CD4-positive, alpha-beta T cell (primary cell): ENCODE measurements around the gene LITAF. TPM values are rescaled to one million over a fixed set of nuclear protein-coding genes. Genes with fewer than 3 reads are reported as not detected.
A peak's percentile ranks its signal among the peaks of the same experiment; 100 is the strongest.

ENCODE experiments used
- ATAC-seq: fragments of 200-7000 bp; cut with Tn5 transposase; one replicate; pipeline ENCODE4 v1.10.0; 2022; ENCODE audit warnings: mild to moderate bottlenecking; ENCODE audit not compliant: poor library complexity
- CTCF ChIA-PET: fragments of 350-600 bp; sonication (Branson Sonifier 250); formaldehyde crosslinking; loops from one replicate; lab custom pipeline; 2021; ENCODE audit warnings: antibody characterized with exemption, inconsistent platforms; lab: Charles Lee
- POLR2A ChIA-PET: fragments of 350-600 bp; sonication (Branson Sonifier 250); formaldehyde crosslinking; loops from one replicate; lab custom pipeline; 2021; ENCODE audit warnings: antibody characterized with exemption, inconsistent platforms; lab: Charles Lee
- DNase-seq, 14 experiments: peaks; one replicate each; pipeline ENCODE4 v3.0.0-alpha.2; 2013 to 2020; ENCODE audit warnings: mixed read lengths in 2 of 14
- H3K27ac ChIP-seq, 2 donors: one replicate each; pipeline versions ENCODE4 v1.5.1 to v1.7.0; 2013; ENCODE audit warnings: low read length in 2 of 2, low read depth in 1 of 2, mild to moderate bottlenecking in 1 of 2
- H3K27me3 ChIP-seq, 2 experiments: 1 replicate in 1 of 2; 2 replicates in 1 of 2; pipeline versions ENCODE4 v1.6.1 to v1.7.0; 2013; ENCODE audit warnings: low read length in 2 of 2, control low read depth in 1 of 2, mild to moderate bottlenecking in 1 of 2, moderate library complexity in 1 of 2; ENCODE audit not compliant: insufficient read depth in 2 of 2, control insufficient read depth in 1 of 2
- H3K36me3 ChIP-seq: one replicate; pipeline ENCODE4 v1.6.1; 2013; ENCODE audit warnings: low read length, control low read depth; ENCODE audit not compliant: insufficient read depth
- H3K4me1 ChIP-seq: one replicate; pipeline ENCODE4 v1.6.1; 2013; ENCODE audit warnings: low read length, control low read depth; ENCODE audit not compliant: insufficient read depth
- H3K4me3 ChIP-seq: one replicate; pipeline ENCODE4 v1.5.1; 2013; ENCODE audit warnings: mild to moderate bottlenecking, low read length, moderate library complexity
- H3K9me3 ChIP-seq, 2 experiments: 1 replicate in 1 of 2; 2 replicates in 1 of 2; pipeline versions ENCODE4 v1.6.1 to v1.7.0; 2013; ENCODE audit warnings: low read length in 2 of 2, mild to moderate bottlenecking in 2 of 2, control low read depth in 1 of 2, moderate library complexity in 1 of 2; ENCODE audit not compliant: control insufficient read depth in 1 of 2, insufficient read depth in 1 of 2
- H3K27ac Mint-ChIP-seq: one replicate; pipeline ENCODE4 v1.8.0; 2020; ENCODE audit warnings: mixed read lengths
- H3K27me3 Mint-ChIP-seq: one replicate; pipeline ENCODE4 v1.8.0; 2021; ENCODE audit warnings: mixed read lengths
- H3K36me3 Mint-ChIP-seq: one replicate; pipeline ENCODE4 v1.8.0; 2021; ENCODE audit warnings: low read depth, mixed read lengths
- H3K4me1 Mint-ChIP-seq: one replicate; pipeline ENCODE4 v1.8.0; 2021; ENCODE audit warnings: low read depth, mixed read lengths
- H3K4me3 Mint-ChIP-seq: one replicate; pipeline ENCODE4 v1.8.0; 2020; ENCODE audit warnings: mild to moderate bottlenecking, mixed read lengths
- H3K9me3 Mint-ChIP-seq: one replicate; pipeline ENCODE4 v1.8.0; 2020; ENCODE audit warnings: mixed read lengths
- intact Hi-C, 2 experiments: fragments of 100-400 bp; cut with DNase I in 1 of 2; cut with micrococcal nuclease in 1 of 2; formaldehyde crosslinking; loops; one replicate each; pipeline versions ENCODE4 v1.15.1 to v1.9.0; 2023 to 2025; cut with DNase I, micrococcal nuclease
- total RNA-seq, 174 experiments: library from RNA in 2 of 174; stranded (reverse) in 2 of 174; gene quantifications; one replicate each; pipeline ENCODE4 v1.2.3 and lab custom pipeline; 2021 to 2026
- TF ChIP-seq, protein P1 (sequence below): fragments of 200-600 bp; IDR thresholded peaks from one replicate; pipeline ENCODE4 v1.8.0; 2022; ENCODE audit warnings: antibody characterized with exemption, mild to moderate bottlenecking

The LITAF gene
- total RNA-seq, 2 experiments from 2014 or later = 226 to 257 TPM

DNA sequence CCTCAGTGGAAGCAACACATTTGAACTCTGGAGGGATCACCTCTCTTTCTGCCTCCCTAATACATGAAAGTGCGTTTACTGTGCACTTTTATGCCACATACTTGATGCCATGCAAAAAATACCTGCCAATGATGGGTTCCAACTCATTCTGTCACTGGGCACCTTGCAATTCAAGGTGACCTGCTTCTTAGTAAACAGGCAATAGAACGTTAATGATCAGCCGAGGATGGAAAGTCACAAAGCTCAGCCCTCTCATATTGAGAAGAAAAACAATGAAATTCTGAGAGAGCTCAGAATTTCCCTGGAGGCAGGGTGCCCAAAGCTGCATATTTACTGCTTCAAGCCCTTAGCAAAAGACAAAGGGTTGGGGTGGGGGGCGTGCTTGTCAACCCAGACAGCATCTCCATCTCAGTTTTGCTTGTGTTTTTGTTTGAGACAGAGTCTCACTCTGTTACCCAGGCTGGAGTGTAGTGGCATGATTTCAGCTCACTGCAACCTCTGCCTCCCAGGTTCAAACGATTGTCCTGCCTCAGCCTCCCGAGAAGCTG is 23.2 kb downstream of the LITAF start:
- H3K4me3 ChIP-seq = no peak overlapping the region
- no peaks in the 10 kb centered on the region for H3K9me3 ChIP-seq
- intact Hi-C loops = loop anchor here (5.0 kb wide), 2 partner anchors 59 to 79 kb away; no protein-coding TSS in a partner anchor
- Mint-ChIP-seq H3K27me3 (no peaks in the 10 kb centered on the region), H3K4me3 (peak overlapping the region; percentile 79), H3K9me3 (no peaks in the 10 kb centered on the region), H3K27ac (peak overlapping the region; percentile 94), H3K36me3 (peaks cover 64% of the 10 kb centered on the region), H3K4me1 (peaks cover 72% of the 10 kb centered on the region)
- H3K36me3 ChIP-seq = peaks cover 20% of the 10 kb centered on the region
- DNase-seq = peak in 2 of 14 experiments; percentile 35 to 40
- POLR2A ChIA-PET = interaction anchor here (0.6 to 2.6 kb wide), 7 partner anchors 10 to 58 kb away, joined by 4 to 12 read pairs (median 6); partner anchors contain the start of gene LITAF
- H3K27ac ChIP-seq = no peak overlapping the region
- H3K4me1 ChIP-seq = peaks cover 82% of the 10 kb centered on the region
- CTCF ChIA-PET = interaction anchor here (1.8 kb wide), 1 partner anchor 32 kb away, joined by 5 read pairs; no protein-coding TSS in a partner anchor
- no peak for ATAC-seq
- TF ChIP-seq, protein P1, sequence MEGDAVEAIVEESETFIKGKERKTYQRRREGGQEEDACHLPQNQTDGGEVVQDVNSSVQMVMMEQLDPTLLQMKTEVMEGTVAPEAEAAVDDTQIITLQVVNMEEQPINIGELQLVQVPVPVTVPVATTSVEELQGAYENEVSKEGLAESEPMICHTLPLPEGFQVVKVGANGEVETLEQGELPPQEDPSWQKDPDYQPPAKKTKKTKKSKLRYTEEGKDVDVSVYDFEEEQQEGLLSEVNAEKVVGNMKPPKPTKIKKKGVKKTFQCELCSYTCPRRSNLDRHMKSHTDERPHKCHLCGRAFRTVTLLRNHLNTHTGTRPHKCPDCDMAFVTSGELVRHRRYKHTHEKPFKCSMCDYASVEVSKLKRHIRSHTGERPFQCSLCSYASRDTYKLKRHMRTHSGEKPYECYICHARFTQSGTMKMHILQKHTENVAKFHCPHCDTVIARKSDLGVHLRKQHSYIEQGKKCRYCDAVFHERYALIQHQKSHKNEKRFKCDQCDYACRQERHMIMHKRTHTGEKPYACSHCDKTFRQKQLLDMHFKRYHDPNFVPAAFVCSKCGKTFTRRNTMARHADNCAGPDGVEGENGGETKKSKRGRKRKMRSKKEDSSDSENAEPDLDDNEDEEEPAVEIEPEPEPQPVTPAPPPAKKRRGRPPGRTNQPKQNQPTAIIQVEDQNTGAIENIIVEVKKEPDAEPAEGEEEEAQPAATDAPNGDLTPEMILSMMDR = no peak
- H3K27me3 ChIP-seq = no peaks in the 10 kb centered on the region

GRCh38 chr16:11562941-11563340 is 23.8 kb downstream of the LITAF start:
- ChIA-PET CTCF (interaction anchor here (1.8 kb wide), 1 partner anchor 31 kb away, joined by 5 read pairs; no protein-coding TSS in a partner anchor), POLR2A (interaction anchor here (0.8 to 2.6 kb wide), 6 partner anchors 10 to 59 kb away, joined by 4 to 12 read pairs (median 7); partner anchors contain the start of gene LITAF)
- H3K4me1 Mint-ChIP-seq = peaks cover 74% of the 10 kb centered on the region
- Histone ChIP-seq H3K9me3 (no peaks in the 10 kb centered on the region), H3K36me3 (peaks cover 18% of the 10 kb centered on the region), H3K4me3 (no peak overlapping the region), H3K4me1 (peaks cover 82% of the 10 kb centered on the region), H3K27ac (peak overlapping the region in 1 of 2 donors; percentile 86), H3K27me3 (no peaks in the 10 kb centered on the region)
- DNase-seq (peak in 1 of 14 experiments; percentile 65), ATAC-seq (no peak)
- TF ChIP-seq, protein P1 = no peak
- H3K27ac Mint-ChIP-seq = peak overlapping the region; percentile 94
- peaks cover 61% of the 10 kb centered on the region for H3K36me3 Mint-ChIP-seq
- no peaks in the 10 kb centered on the region for H3K9me3 Mint-ChIP-seq
- intact Hi-C loops = loop anchor here (5.0 kb wide), 2 partner anchors 59 to 79 kb away; no protein-coding TSS in a partner anchor
- H3K4me3 Mint-ChIP-seq = no peak overlapping the region
- no peaks in the 10 kb centered on the region for H3K27me3 Mint-ChIP-seq

DNA sequence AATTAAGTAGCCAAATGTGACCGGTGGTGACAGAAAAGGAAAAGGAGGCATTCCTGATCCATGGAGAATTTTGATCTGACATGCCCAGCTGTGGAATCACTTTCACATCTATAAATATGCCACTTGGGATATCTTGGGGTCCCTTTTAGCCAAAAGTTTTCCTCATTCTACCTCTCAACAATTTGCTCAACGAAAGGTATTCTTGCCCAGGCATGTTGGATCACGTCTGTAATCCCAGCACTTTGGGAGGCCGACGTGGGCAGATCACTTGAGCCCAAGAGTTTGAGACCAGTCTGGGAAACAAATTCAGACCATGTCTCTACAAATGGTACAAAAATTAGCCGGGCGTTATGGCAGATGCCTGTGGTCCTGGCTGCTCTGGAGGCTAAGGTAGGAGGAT is 24.3 kb downstream of the LITAF start:
- Mint-ChIP-seq H3K9me3 (no peaks in the 10 kb centered on the region), H3K4me1 (peaks cover 79% of the 10 kb centered on the region), H3K27ac (peak overlapping the region; percentile 94), H3K4me3 (peak overlapping the region; percentile 47), H3K36me3 (peaks cover 58% of the 10 kb centered on the region), H3K27me3 (no peaks in the 10 kb centered on the region)
- no peak overlapping the region for H3K4me3 ChIP-seq
- H3K4me1 ChIP-seq = peaks cover 83% of the 10 kb centered on the region
- peaks cover 18% of the 10 kb centered on the region for H3K36me3 ChIP-seq
- ChIA-PET POLR2A (interaction anchor here (0.7 to 2.6 kb wide), 3 partner anchors 9 to 25 kb away, joined by 4 to 12 read pairs (median 4); partner anchors contain the start of gene LITAF), CTCF (interaction anchor here (0.7 to 1.8 kb wide), 2 partner anchors 30 to 158 kb away, joined by 4 to 5 read pairs; no protein-coding TSS in a partner anchor)
- no peaks in the 10 kb centered on the region for H3K9me3 ChIP-seq
- H3K27ac ChIP-seq = peak overlapping the region; percentile 86 to 87
- intact Hi-C loops = loop anchor here (5.0 kb wide), 2 partner anchors 60 to 80 kb away; no protein-coding TSS in a partner anchor
- ATAC-seq = no peak
- DNase-seq = no peak
- TF ChIP-seq, protein P1 = no peak
- H3K27me3 ChIP-seq = no peaks in the 10 kb centered on the region
